MCF 10A (cell line): ENCODE measurements around the gene CENPA. TPM values are rescaled to one million over a fixed set of nuclear protein-coding genes. Genes with fewer than 3 reads are reported as not detected.

ENCODE experiments used
- BruUV-seq: library from RNA; stranded (reverse); fragments of 400-500 nt; replicated peaks from 2 replicates; lab custom pipeline; 2021; lab: Mats Ljungman, UMichigan
- CTCF ChIA-PET: fragments of 300-600 bp; sonication (Branson Sonifier 250); formaldehyde crosslinking; extraction: SDS; loops from one replicate; lab custom pipeline; 2021; ENCODE audit warnings: antibody characterized with exemption, inconsistent platforms; lab: Yijun Ruan, JAX
- POLR2A ChIA-PET: fragments of 300-600, 350-650 bp; sonication (Branson Sonifier 250); formaldehyde crosslinking; extraction: SDS; loops from one replicate; lab custom pipeline; 2020; ENCODE audit warnings: antibody characterized with exemption, inconsistent platforms; lab: Yijun Ruan, JAX
- DNase-seq: peaks from one replicate; pipeline ENCODE4 v3.0.0-alpha.2; 2018; ENCODE audit not compliant: unreplicated experiment
- H3K27ac Mint-ChIP-seq: one replicate; pipeline ENCODE4 v1.8.0; 2022; ENCODE audit warnings: mild to moderate bottlenecking, low read depth, mixed read lengths; ENCODE audit not compliant: unreplicated experiment
- H3K27me3 Mint-ChIP-seq: one replicate; pipeline ENCODE4 v1.8.0; 2022; ENCODE audit warnings: mixed read lengths; ENCODE audit not compliant: insufficient read depth, unreplicated experiment
- H3K36me3 Mint-ChIP-seq: one replicate; pipeline ENCODE4 v1.8.0; 2022; ENCODE audit warnings: mild to moderate bottlenecking, moderate library complexity, mixed read lengths; ENCODE audit not compliant: insufficient read depth, unreplicated experiment
- H3K4me1 Mint-ChIP-seq: one replicate; pipeline ENCODE4 v1.8.0; 2022; ENCODE audit warnings: mixed read lengths; ENCODE audit not compliant: insufficient read depth, unreplicated experiment
- H3K4me3 Mint-ChIP-seq: one replicate; pipeline ENCODE4 v1.8.0; 2022; ENCODE audit warnings: mild to moderate bottlenecking, moderate library complexity, mixed read lengths; ENCODE audit not compliant: unreplicated experiment
- H3K9me3 Mint-ChIP-seq: one replicate; pipeline ENCODE4 v1.8.0; 2022; ENCODE audit warnings: mixed read lengths; ENCODE audit not compliant: unreplicated experiment
- intact Hi-C: fragments of 100-400 bp; cut with micrococcal nuclease; formaldehyde crosslinking; loops from 2 replicates; pipeline ENCODE4 v1.14.1; 2022
- total RNA-seq: library from RNA; stranded (reverse); gene quantifications from 2 replicates; pipeline ENCODE4 v1.2.3, GENCODE V29; 2022
- TF ChIP-seq, protein P1 (sequence below): fragments of 200-600 bp; IDR thresholded peaks from one replicate; pipeline ENCODE4 v1.8.0; 2022; ENCODE audit warnings: antibody characterized with exemption, mild to moderate bottlenecking; ENCODE audit not compliant: unreplicated experiment

CENPA gene
- total RNA-seq, 1 experiment from 2014 or later = 35.1 TPM

GRCh38 chr2:26776195-26776800 lies 9.6 kb upstream of the CENPA start:
- no TSS peak for BruUV-seq
- Mint-ChIP-seq H3K4me3 (no peak overlapping the region), H3K9me3 (no peaks in the 10 kb centered on the region), H3K27me3 (no peaks in the 10 kb centered on the region), H3K36me3 (peaks cover 64% of the 10 kb centered on the region), H3K4me1 (peaks cover 18% of the 10 kb centered on the region), H3K27ac (peak overlapping the region; percentile 54)
- DNase-seq = no peak
- ChIA-PET POLR2A (no interaction called here), CTCF (interaction anchor here (0.6 to 0.9 kb wide), 2 partner anchors 9 to 12 kb away, joined by 3 read pairs; partner anchors contain the start of gene CENPA)
- TF ChIP-seq, protein P1, sequence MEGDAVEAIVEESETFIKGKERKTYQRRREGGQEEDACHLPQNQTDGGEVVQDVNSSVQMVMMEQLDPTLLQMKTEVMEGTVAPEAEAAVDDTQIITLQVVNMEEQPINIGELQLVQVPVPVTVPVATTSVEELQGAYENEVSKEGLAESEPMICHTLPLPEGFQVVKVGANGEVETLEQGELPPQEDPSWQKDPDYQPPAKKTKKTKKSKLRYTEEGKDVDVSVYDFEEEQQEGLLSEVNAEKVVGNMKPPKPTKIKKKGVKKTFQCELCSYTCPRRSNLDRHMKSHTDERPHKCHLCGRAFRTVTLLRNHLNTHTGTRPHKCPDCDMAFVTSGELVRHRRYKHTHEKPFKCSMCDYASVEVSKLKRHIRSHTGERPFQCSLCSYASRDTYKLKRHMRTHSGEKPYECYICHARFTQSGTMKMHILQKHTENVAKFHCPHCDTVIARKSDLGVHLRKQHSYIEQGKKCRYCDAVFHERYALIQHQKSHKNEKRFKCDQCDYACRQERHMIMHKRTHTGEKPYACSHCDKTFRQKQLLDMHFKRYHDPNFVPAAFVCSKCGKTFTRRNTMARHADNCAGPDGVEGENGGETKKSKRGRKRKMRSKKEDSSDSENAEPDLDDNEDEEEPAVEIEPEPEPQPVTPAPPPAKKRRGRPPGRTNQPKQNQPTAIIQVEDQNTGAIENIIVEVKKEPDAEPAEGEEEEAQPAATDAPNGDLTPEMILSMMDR = no peak
- intact Hi-C loops = no loop called here

DNA sequence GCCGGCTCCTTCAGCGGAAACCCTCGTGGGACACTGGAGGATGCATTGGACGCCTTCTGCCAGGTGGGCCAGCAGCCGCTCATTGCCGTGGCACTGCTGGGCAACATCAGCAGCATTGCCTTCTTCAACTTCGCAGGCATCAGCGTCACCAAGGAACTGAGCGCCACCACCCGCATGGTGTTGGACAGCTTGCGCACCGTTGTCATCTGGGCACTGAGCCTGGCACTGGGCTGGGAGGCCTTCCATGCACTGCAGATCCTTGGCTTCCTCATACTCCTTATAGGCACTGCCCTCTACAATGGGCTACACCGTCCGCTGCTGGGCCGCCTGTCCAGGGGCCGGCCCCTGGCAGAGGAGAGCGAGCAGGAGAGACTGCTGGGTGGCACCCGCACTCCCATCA lies 7.8 kb upstream of the CENPA start:
- Mint-ChIP-seq H3K27me3 (no peaks in the 10 kb centered on the region), H3K36me3 (peaks cover 69% of the 10 kb centered on the region)

DNA sequence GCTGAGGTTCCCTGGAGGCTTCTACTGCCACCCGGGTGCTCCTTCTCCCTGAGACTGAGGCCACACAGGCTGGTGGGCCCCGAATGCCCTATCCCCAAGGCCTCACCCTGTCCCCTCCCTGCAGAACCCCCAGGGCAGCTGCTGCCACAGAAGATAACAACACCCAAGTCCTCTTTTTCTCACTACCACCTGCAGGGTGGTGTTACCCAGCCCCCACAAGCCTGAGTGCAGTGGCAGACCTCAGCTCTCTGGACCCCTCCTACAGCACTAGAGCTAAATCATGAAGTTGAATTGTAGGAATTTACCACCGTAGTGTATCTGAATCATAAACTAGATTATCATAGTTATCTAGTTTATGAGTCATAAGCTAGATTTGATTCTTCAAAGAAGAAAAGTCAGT lies 7.3 kb upstream of the CENPA start:
- TF ChIP-seq, protein P1 = no peak
- ChIA-PET CTCF (interaction anchor here (0.6 to 1.2 kb wide), 3 partner anchors 32 to 176 kb away, joined by 4 to 5 read pairs (median 4); no protein-coding TSS in a partner anchor), POLR2A (no interaction called here)
- peaks cover 1% of the 10 kb centered on the region for H3K4me1 Mint-ChIP-seq
- no TSS peak for BruUV-seq
- no peaks in the 10 kb centered on the region for H3K27me3 Mint-ChIP-seq
- H3K36me3 Mint-ChIP-seq = peaks cover 74% of the 10 kb centered on the region
- H3K27ac Mint-ChIP-seq = peak overlapping the region; percentile 64
- H3K4me3 Mint-ChIP-seq = no peak overlapping the region
- DNase-seq = no peak
- no peaks in the 10 kb centered on the region for H3K9me3 Mint-ChIP-seq
- intact Hi-C loops = no loop called here

More for the DNA sequence above, 7.8 kb upstream of the CENPA start:
- intact Hi-C loops = no loop called here
- no peak for DNase-seq
- TF ChIP-seq, protein P1 = no peak
- Mint-ChIP-seq H3K27ac (peak overlapping the region; percentile 64), H3K4me1 (no peaks in the 10 kb centered on the region), H3K9me3 (no peaks in the 10 kb centered on the region), H3K4me3 (no peak overlapping the region)
- no TSS peak for BruUV-seq
- CTCF ChIA-PET = interaction anchor here (0.6 to 1.2 kb wide), 4 partner anchors 32 to 175 kb away, joined by 3 to 5 read pairs (median 4); no protein-coding TSS in a partner anchor
- POLR2A ChIA-PET = no interaction called here

- ChIA-PET CTCF (interaction anchor here (0.7 kb wide), 1 partner anchor 16 kb away, joined by 3 read pairs; the partner anchor contains the start of gene SLC35F6), POLR2A (interaction anchor here (0.7 to 2.5 kb wide), 3 partner anchors 9 to 11 kb away, joined by 4 to 22 read pairs (median 8); no protein-coding TSS in a partner anchor)
- Mint-ChIP-seq H3K4me3 (no peak overlapping the region), H3K27me3 (no peaks in the 10 kb centered on the region), H3K4me1 (peaks cover 6% of the 10 kb centered on the region), H3K36me3 (peaks cover 68% of the 10 kb centered on the region), H3K9me3 (no peaks in the 10 kb centered on the region), H3K27ac (no peak overlapping the region)
- intact Hi-C loops = no loop called here
- no TSS peak for BruUV-seq
- TF ChIP-seq, protein P1 = no peak
- DNase-seq = no peak
Observed at GRCh38 chr2:26780203-26780760, 5.6 kb upstream of the CENPA start.
